ENCODE measurements around the gene TGFB3.

- no peak for TF ChIP-seq CTCF (IDR thresholded peaks at IDR 0.05)
- TF ChIP-seq POLR2A (IDR thresholded peaks at IDR 0.05) = no peak
These were observed 10.3 kb downstream of the TGFB3 start for GRCh38 chr14:75971509-75971908.
